GM18873 (cell line): ENCODE data around the gene BICRAL.

Experiments used
- ATAC-seq: cut with Tn5 transposase; IDR thresholded peaks from one replicate; pipeline ENCODE4 v1.9.1; 2021; ENCODE audit warnings: mild to moderate bottlenecking, moderate library complexity, moderate number of reproducible peaks; ENCODE audit not compliant: unreplicated experiment, low FRiP score

Gene BICRAL

DNA sequence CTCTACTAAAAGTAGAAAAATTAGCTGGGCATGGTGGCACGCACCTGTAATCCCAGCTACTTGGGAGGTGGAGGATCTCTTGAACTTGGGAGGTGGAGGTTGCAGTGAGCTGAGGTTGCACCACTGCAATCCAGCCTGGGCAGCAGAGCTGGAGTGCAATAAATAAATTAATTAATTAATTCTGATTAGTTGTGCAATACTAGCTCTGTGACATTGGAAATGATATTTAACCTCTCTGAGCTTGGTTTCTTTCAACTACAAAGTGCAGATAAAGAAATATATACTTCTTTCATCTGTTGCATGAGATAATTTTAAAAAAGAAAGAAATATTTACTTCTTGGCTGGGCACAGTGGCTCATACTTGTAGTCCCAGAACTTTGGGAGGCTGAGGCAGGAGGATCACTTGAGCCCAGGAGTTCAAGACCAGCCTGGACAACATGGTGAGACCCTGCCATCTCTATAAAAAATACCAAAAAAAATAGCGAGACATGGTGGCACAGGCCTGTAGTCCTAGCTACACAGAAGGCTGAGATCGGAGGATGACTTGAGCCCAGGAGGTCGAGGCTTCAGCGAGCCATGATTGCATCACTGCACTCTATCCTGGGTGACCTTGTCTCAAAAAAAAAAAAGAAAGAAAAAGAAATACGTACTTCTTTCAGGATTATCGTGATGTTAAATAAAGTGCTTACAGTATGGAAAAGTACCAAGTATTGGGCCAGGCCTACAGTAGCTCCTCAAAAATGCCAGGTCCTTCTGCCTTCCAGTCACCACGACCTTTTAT lies 20.4 kb upstream of the BICRAL start:
- ATAC-seq = no peak

DNA sequence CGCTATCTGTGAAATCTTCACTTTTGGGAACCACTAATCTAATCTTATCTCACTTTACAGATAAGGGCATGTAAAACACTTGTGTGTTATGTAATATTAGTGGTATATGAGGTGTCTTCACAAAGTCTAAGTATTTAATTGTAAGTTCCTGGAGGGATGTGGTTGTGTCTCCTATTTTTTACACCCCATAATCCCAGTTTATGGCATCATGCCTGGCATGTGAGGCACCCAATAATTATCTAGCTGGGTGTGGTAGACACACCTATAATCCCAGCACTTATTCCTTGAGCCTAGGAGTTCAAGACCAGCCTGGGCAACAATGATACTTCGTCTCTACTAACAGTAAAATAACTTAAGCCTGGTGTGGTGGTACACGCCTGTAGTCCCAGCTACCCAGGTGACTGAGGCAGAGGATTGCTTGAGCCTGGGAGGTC lies 19.4 kb upstream of the BICRAL start:
- no peak for ATAC-seq

DNA sequence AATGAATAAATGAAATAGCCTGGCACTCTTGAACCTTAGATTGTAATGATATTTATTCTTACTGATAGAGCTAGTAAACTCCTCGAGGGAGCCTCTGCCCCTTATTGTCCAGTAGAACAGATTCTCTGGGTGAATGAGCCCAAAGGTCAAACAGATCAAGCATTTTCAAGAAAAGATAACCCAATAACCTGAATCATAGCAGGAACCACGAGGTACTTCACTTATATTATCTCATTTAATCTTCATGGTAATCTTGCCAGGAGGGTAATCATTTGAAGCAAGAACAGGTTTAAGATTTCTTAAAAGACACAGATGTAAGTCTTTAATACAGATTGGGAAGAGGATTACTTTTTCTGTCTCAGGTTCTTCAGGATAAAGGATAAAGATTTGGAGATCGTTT lies 18.9 kb upstream of the BICRAL start:
- ATAC-seq = no peak

DNA sequence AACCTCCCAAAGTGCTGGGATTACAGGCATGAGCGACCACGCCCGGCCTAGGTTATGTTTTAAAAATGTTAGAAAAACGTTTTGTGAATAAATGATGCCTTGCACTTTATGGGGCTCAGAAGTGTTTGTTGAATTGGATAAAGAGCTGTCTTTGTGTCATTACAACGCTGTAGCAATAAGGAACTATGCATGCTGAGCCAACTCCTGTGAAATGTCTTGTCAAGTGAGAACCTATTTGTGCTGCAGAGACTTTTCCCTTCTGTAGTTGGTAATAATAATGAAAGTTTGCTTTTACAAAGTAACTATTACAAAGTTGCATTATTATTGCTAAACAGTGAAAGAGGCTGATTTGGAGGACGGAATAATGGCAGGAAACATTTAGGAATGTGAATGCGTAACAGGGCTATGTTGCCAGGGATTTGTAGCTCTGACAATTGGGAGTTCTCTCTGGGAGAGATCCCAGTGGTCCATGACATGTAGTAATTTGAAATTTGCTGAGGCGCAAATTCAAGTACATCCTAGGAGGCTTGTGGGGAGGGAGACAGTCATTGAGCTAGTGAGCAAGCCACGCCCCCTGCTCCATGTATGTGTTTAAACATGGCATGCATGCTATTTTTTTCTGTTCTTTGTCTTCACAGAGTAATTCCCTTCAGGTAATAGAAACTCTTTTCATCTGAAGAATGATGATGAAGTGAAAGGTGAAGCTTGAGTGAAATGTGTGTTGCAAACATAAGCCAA lies 16.8 kb upstream of the BICRAL start:
- no peak for ATAC-seq

DNA sequence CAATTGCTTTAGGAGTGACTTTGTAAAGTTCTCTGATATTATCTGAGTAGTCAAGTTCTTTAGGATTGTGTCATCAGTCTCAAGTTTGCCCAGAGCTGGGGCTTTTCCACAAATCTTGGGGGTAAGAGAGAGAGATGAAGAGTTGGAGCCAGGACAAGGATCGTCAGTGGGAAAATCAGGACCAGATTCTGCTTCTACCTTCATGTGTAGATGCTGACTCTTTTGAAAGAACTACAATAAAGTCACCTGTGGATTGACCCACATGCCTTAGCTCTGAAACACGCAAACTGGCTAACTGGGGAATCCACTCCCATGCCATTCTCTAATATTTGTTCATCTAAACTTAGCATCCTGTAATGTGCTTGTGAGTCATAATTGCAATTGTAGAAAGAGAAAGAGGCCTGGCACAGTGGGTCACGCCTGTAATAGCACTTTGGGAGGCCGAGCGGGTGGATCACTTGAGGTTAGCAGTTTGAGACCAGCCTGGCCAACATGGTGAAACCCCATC lies 15.6 kb upstream of the BICRAL start:
- ATAC-seq = no peak

DNA sequence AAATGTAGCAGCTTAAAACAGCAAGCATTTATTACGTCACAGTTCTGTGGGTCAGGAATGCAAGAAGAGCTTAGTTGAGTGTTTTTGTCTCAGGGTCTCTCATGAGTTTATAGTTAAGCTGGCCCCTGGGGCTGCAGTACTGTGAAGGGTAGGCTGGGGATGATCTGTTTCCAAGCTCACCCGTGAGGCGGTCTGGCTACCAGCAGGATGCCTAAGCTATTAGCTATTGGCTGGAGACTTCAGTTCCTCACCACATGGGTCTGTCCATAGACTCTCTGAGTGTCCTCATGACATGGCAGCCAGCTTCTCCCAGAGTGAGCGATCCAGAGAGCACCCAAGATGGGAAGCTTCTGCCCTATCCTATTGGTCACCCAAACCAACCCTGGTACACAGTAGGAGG lies 12.8 kb upstream of the BICRAL start:
- no peak for ATAC-seq

DNA sequence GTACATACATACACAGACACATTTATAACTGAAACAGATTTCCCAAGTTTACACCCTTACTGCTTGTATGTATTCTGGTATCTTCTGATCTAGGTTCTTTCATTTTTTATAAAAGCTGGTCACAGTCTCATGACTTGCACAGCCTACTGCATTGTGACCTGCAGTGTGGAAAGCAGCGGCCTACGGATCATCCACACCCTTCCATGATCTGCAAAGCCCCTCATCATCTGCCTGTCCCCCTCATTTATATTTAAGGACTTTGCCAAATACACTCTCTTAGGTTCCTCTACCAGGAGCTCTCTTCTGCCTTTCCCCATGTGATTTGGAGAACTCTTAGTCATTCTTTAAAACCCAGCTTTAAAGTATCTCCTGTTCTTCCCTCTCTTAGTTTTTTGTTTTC lies 12.0 kb upstream of the BICRAL start:
- no peak for ATAC-seq

DNA sequence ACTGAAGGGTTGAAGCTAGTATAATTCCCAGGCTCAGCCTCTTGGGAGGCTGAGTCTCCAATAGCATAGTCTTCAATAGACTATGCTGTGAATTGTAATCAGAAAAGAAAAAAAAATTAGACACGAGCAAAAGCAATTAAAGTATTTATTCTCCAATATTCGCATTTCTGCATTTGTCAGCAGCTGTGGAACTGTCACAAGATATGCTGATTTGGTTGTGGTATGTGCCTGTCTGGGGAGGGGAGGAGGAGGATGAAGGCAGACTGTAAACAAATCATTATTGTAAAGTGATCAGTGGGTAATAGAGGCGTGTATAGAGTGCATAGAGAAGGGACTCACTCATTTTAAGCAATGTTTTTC lies 10.1 kb upstream of the BICRAL start:
- no peak for ATAC-seq

DNA sequence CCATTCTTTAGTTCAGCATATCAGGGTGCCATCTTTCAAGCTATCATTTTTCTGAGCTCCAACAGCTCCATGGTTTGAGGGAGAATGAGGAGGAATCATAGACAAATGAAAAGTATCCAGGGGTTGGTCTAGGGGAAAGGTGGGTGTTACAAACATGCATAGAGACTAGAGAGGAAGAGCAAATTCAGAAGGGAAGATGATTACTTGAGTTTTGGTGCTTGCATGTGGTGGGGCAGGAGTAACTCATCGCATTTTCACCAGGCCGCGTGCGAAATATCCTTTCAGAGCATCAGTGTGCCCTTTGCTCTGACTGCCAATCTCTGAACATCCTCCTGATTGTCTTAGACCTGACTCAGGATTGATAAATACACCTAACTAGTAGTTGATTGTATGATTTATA lies 7.7 kb upstream of the BICRAL start:
- ATAC-seq = no peak

DNA sequence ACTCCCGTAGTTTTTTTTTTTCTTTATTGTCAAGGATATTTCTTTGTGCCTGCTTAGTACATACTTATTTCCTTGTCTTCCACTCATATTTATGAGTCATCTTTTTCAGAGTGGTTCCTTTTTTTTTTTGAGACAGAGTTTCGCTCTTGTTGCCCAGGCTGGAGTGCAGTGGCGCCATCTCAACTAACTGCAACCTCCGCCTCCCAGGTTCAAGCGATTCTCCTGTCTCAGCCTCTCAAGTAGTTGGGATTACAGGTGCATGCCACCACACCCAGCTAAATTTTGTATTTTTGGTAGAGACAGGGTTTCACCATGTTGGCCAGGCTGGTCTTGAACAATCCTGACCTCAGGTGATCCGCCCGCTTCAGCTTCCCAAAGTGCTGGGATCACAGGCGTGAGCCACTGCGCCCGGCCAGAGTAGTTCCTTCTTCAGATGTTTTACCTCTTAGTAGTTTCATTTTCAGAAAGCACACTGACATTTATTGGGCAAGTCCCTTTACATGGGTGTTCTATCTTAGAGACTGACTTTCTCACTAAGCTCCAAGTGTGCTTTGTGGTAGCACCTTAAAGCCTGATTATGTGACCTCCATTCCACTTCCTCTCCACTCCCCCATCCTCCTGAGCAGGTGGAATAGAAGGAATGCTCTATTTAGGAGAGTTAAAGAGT lies 6.9 kb upstream of the BICRAL start:
- ATAC-seq = peak; percentile 40

DNA sequence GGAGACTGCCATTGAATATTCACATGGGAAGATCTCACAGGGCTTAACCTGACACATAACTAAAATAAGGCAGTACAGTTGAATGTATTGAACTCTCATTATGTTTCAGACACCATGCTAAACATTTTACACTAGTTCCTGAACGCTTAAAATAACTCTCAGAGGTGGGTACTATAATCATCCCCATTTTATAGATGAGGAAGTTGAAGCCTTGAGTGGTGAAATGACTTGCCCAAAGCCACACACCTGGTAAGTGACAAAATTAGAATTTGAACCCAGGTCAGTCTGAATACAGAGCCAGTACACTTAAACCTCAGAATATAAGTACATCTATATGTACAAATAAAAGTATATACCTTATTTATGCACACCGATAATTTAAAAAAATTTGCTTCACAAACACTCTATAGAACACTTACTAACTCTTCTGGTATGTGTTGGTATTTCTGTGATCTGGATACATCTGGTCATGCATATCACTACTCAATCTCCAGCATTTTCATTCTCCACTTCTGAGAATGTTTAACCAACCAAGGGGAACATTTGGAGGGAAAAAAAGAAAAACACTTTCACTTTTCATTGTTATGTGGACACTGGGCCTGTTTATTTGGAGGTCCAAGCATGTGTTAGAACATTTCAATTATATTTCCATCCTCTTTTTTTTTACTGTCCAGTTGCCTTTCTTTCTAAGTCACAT lies 4.6 kb upstream of the BICRAL start:
- no peak for ATAC-seq

DNA sequence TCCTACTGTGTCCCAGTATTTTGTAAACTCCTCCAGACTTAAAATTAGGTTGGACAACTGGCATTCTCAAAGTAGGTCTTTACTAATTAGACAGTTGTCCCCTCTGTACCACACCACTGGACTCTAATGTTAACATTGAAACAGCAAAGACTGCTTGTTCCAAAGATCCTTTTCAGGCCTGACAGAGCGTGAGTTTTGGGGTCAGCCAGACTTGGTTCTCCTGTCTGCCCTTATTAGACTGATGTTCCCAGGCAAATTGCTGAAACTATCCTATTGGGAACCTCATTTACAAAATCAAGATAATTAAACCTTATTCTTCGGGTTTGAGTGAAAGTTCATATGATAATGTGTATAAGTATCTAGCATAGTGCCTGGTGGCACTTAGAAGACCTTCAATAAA lies 3.7 kb upstream of the BICRAL start:
- no peak for ATAC-seq

DNA sequence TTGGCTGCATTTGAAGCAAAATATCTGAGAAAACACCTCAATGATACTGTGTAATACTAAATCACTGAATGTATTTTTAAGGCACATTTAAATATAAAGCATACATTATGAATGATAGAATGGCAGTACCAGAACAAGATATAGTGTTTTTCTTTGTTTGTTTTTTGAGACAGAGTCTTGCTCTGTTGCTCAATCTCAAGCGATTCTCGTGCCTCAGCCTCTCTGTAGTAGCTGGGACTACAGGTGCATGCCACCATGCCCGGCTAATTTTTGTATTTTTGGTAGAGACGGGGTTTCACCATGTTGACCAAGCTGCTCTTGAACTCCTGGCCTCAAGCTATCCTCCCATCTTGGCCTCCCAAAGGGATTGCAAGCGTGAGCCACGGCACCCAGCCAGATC lies 2.3 kb upstream of the BICRAL start:
- ATAC-seq = no peak

DNA sequence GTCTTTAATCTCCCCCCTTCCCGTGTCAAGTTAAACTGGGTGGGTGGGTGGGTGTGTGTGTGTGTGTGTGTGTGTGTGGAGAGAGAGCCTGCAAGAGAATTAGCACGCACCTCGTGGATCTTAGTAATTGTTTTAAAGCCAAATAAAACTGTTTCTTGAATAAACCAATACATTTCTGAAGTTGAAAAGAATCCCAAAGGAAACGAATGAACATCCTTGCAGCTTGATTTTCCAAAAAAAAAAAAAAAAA lies 381 bp upstream of the BICRAL start:
- ATAC-seq = no peak

DNA sequence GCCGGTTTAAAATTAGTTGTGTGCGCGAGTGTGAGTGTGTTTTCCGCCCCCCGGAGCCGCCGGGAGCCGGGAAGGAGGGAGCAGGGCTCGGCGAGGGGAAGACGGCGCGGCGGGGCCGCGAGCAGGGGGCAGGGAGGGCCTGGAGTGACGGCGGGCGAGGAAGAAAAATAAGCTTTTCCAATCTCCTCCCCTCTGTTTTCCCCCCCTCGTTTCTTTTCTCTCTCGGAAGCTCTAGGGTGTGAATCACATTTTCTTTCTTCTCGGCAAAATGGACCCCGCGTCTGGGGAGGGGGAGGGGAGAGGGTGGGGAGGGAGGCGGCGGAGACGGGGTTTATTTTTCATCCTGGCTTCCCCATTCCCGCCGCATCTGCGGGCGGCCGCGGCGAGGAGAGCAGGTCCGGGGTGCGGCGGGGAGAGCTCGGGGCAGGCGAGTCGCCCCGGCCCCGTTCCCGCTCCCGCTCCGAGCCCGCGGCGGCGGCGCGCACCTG lies 881 bp downstream of the BICRAL start:
- no peak for ATAC-seq

DNA sequence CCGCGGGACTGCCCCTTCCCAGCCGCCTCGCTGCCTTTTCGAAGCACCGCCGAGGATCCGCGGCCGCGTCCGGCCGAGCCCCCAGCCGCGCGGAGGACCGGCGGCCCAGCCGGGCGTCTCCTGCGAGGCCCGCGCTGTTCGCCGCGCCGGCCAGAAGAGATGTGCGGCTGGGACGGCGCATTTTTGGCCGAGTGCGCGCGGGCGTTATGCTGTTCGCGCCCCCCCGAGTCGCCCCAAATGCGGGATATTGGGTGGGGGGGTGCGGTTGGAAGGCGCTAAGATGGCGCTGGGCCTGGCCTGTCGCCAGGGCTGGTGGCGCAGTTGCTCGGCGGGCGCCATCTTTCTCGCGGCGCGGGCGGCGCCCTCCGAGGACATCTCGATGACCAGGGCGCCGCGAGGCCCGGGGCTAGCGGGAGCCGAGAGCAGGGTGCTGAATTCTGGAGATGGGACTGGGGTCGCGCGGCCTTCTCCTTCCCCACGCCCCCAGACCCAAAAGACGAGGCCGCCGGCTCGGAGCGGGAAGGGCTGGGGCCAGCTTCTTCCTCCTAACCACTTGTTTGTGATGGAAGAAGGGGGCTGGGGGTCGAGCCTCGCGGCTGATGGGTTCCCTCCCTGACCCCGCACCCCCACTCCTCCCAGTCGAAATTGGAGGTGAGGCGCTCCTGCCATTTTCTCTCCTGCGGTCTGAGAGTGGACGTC lies 1.5 kb downstream of the BICRAL start:
- ATAC-seq = no peak

DNA sequence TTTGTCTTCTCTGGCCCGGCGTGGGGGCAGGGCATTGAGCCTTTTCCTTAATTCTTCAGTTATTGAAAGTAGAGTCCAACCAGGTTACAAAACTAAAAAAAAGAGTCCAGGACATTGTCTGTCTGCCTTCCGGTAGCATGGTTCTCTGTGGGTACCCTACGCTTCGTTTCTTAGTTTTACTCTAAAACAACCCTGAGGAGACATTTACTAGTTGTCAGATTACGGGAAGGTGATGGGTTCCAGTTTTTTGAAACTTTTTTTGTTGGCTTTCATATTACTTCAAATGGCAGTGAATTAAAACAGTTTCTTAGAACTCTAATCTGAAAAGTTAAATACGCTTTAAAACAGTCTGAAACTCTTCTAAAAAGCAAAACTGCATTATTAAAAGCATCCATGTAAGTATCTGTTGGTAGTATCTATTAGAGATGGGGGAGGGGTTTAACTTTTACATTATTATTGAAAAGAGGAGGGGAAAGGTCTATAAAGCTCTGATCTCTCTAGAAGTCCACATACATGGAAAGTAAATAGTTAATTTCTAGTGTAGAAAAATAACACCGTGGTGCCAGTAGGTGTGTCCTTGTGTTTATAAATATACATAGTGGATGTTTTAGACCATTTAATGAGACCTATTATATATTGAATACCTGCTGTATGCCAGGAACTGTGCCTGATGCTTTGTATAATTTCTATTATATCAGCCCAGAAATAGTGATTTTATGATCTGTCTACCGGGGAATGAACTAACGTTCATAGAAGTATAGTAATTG lies 2.2 kb downstream of the BICRAL start:
- ATAC-seq = no peak

DNA sequence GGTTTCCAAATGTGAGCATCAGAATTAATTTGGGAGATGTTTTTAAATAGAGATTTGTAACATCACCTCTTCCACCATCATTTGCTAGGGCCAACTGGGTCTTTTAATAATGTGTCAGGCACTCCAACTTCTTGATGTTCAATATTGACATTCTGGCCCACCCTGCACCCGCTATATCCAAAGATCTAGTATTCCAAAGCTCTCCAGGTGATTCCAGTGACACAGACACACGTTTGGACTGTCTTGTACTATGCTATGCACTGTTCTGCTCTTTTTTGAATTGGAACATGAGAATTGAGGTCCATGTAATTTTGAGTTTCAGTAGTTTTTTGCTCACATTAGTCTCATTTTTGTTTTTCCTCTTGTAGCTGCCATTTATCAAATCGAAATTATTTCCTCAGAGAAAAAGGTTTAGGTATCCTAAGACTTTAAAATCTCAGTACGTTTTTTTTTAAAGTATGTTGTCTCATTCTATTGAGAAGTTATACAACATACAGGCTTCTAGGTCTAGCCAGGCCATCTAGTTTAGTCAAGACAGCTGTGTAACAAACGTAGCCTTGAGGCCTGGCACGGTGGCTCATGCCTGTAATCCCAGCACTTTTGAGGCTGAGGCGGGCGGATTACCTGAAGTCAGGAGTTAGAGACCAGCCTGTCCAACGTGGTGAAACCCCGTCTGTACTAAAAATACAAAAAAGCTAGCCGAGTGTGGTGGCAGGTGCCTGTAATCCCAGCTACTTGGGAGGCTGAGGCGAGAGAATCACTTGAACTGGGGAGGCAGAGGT lies 3.1 kb downstream of the BICRAL start:
- no peak for ATAC-seq

DNA sequence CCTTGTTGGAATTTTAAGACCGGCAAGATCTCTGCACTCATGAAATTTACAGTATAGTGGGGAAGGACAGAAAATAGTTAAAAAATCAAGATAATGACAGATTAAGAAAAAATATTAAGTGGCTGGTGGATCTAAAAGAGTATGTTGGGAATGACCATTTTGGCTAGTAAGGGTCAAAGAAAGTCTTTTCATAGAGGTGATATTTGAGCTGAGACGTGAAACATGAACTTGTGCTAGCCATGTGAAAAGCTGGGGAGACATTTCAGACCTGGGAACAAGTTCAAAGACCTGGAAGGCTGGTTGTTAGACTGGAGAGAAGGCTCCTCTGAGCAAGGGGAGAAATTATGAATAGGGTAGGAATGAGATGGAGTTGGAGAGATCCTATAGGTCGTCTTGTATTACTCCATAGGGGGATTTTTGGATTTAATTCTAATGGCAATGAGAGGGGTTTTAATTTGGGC lies 4.7 kb downstream of the BICRAL start:
- no peak for ATAC-seq
